Measurements from ENCODE around the gene ANXA8. TPM values are rescaled to one million over a fixed set of nuclear protein-coding genes. Genes with fewer than 3 reads are reported as not detected.

ANXA8 gene
- total RNA-seq, 5 donors from 2014 or later (not counting 1 experiment from before 2014, with no cell fraction given) = not detected

GRCh38 chr10:47453141-47454007 is 30.5 kb downstream of the ANXA8 start:
- Mint-ChIP-seq H3K9me3 (no peaks in the 10 kb centered on the region), H3K4me1 (peaks cover 6 to 9% (median 9%) of the 10 kb centered on the region in 3 donors), H3K27me3 (peaks cover 4 to 9% of the 10 kb centered on the region in 2 donors), H3K4me3 (no peak overlapping the region), H3K27ac (no peak overlapping the region), H3K36me3 (no peaks in the 10 kb centered on the region)
- no peaks in the 10 kb centered on the region for H3K36me3 ChIP-seq (ENCODE audit: control insufficient read depth in 2 of 2, extremely low read depth in 1 of 2, insufficient read depth in 1 of 2, low read length in 1 of 2)
- WGBS (ENCODE audit: insufficient coverage) = 100% methylated on average over 1 of the region's 7 CpGs
- H3K9me3 ChIP-seq = no peaks in the 10 kb centered on the region
- no peak overlapping the region for H3K27ac ChIP-seq (ENCODE audit: low read length)
- ATAC-seq (replicated peaks in 1 of 4) (no peak), DNase-seq (no peak)
- no peak overlapping the region for H3K4me3 ChIP-seq (ENCODE audit: control insufficient read depth in 1 of 2, extremely low read depth in 1 of 2, low read length in 1 of 2)
- POLR2A ChIA-PET = no interaction called here
- H3K27me3 ChIP-seq (replicated peaks in 1 of 2; ENCODE audit: control insufficient read depth in 2 of 2, extremely low read depth in 1 of 2, insufficient read depth in 2 of 2, low read length in 1 of 2) = peaks cover 0 to 47% of the 10 kb centered on the region in 2 experiments
- CTCF ChIA-PET = no interaction called here
- peaks cover 3 to 7% of the 10 kb centered on the region in 2 experiments for H3K4me1 ChIP-seq (ENCODE audit: control insufficient read depth in 1 of 2, extremely low read depth in 1 of 2, insufficient read depth in 2 of 2, low read length in 2 of 2)

- Histone ChIP-seq H3K27me3 (replicated peaks in 1 of 2; ENCODE audit: control insufficient read depth in 2 of 2, extremely low read depth in 1 of 2, insufficient read depth in 2 of 2, low read length in 1 of 2) (peaks cover 0 to 52% of the 10 kb centered on the region in 2 experiments), H3K36me3 (ENCODE audit: control insufficient read depth in 2 of 2, extremely low read depth in 1 of 2, insufficient read depth in 1 of 2, low read length in 1 of 2) (no peaks in the 10 kb centered on the region), H3K9me3 (no peaks in the 10 kb centered on the region), H3K4me3 (ENCODE audit: control insufficient read depth in 1 of 2, extremely low read depth in 1 of 2, low read length in 1 of 2) (no peak overlapping the region), H3K27ac (ENCODE audit: low read length) (no peak overlapping the region), H3K4me1 (ENCODE audit: control insufficient read depth in 1 of 2, extremely low read depth in 1 of 2, insufficient read depth in 2 of 2, low read length in 2 of 2) (peaks cover 7 to 10% of the 10 kb centered on the region in 2 experiments)
- WGBS (ENCODE audit: insufficient coverage) = 78% methylated on average over 7 of the region's 11 CpGs
- no peaks in the 10 kb centered on the region for H3K9me3 Mint-ChIP-seq
- peaks cover 4 to 12% of the 10 kb centered on the region in 2 donors for H3K27me3 Mint-ChIP-seq
- H3K27ac Mint-ChIP-seq = no peak overlapping the region
- no peak for ATAC-seq (replicated peaks in 1 of 4)
- H3K4me3 Mint-ChIP-seq = no peak overlapping the region
- no peak for DNase-seq
- ChIA-PET POLR2A (interaction anchor here in 1 of 2 donors (0.7 kb wide), 1 partner anchor 28 kb away, joined by 3 read pairs; no protein-coding TSS in a partner anchor), CTCF (no interaction called here)
- peaks cover 8 to 16% (median 9%) of the 10 kb centered on the region in 3 donors for H3K4me1 Mint-ChIP-seq
- no peaks in the 10 kb centered on the region for H3K36me3 Mint-ChIP-seq
Measured at GRCh38 chr10:47452495-47453140, 31.3 kb downstream of the ANXA8 start.

GRCh38 chr10:47451998-47452494 is 31.9 kb downstream of the ANXA8 start:
- Histone ChIP-seq H3K27ac (ENCODE audit: low read length) (no peak overlapping the region), H3K4me3 (ENCODE audit: control insufficient read depth in 1 of 2, extremely low read depth in 1 of 2, low read length in 1 of 2) (no peak overlapping the region), H3K4me1 (ENCODE audit: control insufficient read depth in 1 of 2, extremely low read depth in 1 of 2, insufficient read depth in 2 of 2, low read length in 2 of 2) (peaks cover 7 to 15% of the 10 kb centered on the region in 2 experiments), H3K9me3 (no peaks in the 10 kb centered on the region), H3K27me3 (replicated peaks in 1 of 2; ENCODE audit: control insufficient read depth in 2 of 2, extremely low read depth in 1 of 2, insufficient read depth in 2 of 2, low read length in 1 of 2) (peaks cover 0 to 54% of the 10 kb centered on the region in 2 experiments), H3K36me3 (ENCODE audit: control insufficient read depth in 2 of 2, extremely low read depth in 1 of 2, insufficient read depth in 1 of 2, low read length in 1 of 2) (no peaks in the 10 kb centered on the region)
- CTCF ChIA-PET = no interaction called here
- Mint-ChIP-seq H3K4me1 (peaks cover 8 to 18% (median 9%) of the 10 kb centered on the region in 3 donors), H3K4me3 (no peak overlapping the region), H3K27ac (no peak overlapping the region), H3K27me3 (peaks cover 4 to 10% of the 10 kb centered on the region in 2 donors), H3K9me3 (no peaks in the 10 kb centered on the region), H3K36me3 (no peaks in the 10 kb centered on the region)
- no peak for DNase-seq
- WGBS (ENCODE audit: insufficient coverage) = 74% methylated on average over 5 of the region's 7 CpGs
- POLR2A ChIA-PET = interaction anchor here in 1 of 2 donors (0.7 kb wide), 1 partner anchor 27 kb away, joined by 3 read pairs; no protein-coding TSS in a partner anchor
- ATAC-seq (replicated peaks in 1 of 4) = no peak

- no peak for ATAC-seq (replicated peaks in 1 of 4)
- H3K27ac Mint-ChIP-seq = no peak overlapping the region
- H3K27me3 Mint-ChIP-seq = peaks cover 4 to 7% of the 10 kb centered on the region in 2 donors
- Histone ChIP-seq H3K4me3 (ENCODE audit: control insufficient read depth in 1 of 2, extremely low read depth in 1 of 2, low read length in 1 of 2) (no peak overlapping the region), H3K36me3 (ENCODE audit: control insufficient read depth in 2 of 2, extremely low read depth in 1 of 2, insufficient read depth in 1 of 2, low read length in 1 of 2) (no peaks in the 10 kb centered on the region), H3K27ac (ENCODE audit: low read length) (no peak overlapping the region), H3K9me3 (no peaks in the 10 kb centered on the region), H3K27me3 (replicated peaks in 1 of 2; ENCODE audit: control insufficient read depth in 2 of 2, extremely low read depth in 1 of 2, insufficient read depth in 2 of 2, low read length in 1 of 2) (peaks cover 0 to 51% of the 10 kb centered on the region in 2 experiments), H3K4me1 (ENCODE audit: control insufficient read depth in 1 of 2, extremely low read depth in 1 of 2, insufficient read depth in 2 of 2, low read length in 2 of 2) (peaks cover 7 to 15% of the 10 kb centered on the region in 2 experiments)
- H3K4me3 Mint-ChIP-seq = no peak overlapping the region
- DNase-seq = no peak
- H3K36me3 Mint-ChIP-seq = no peaks in the 10 kb centered on the region
- POLR2A ChIA-PET = no interaction called here
- WGBS (ENCODE audit: insufficient coverage) = 75% methylated on average over 13 of the region's 13 CpGs
- CTCF ChIA-PET = no interaction called here
- peaks cover 8 to 18% (median 9%) of the 10 kb centered on the region in 3 donors for H3K4me1 Mint-ChIP-seq
- no peaks in the 10 kb centered on the region for H3K9me3 Mint-ChIP-seq
Measured at GRCh38 chr10:47451273-47451997, 32.5 kb downstream of the ANXA8 start.

DNA sequence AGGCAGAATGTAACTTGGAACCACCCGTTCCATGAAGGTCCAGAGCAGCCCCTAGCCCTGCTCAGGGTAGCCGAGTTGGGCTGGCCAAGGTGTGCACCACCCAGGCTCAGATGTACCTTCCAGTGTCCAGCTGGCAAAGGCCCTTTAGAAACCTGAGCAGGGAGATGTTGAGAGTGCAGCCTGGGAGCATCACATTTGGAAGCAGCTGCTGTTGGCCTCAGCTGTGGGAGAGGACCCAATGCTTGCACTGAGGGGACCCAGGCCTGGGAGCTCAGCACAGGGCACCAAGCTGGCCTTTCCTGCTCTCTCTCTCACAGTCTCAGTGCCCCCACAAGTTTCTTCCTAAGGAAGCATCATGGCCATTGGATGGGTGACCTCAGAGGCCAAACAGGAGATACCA is 33.5 kb downstream of the ANXA8 start:
- Mint-ChIP-seq H3K27ac (no peak overlapping the region), H3K27me3 (peaks cover 4 to 7% of the 10 kb centered on the region in 2 donors), H3K9me3 (peaks cover 7% of the 10 kb centered on the region in 3 donors), H3K4me3 (no peak overlapping the region), H3K4me1 (peaks cover 8 to 18% (median 9%) of the 10 kb centered on the region in 3 donors), H3K36me3 (no peaks in the 10 kb centered on the region)
- no peak for ATAC-seq (replicated peaks in 1 of 4)
- Histone ChIP-seq H3K9me3 (no peaks in the 10 kb centered on the region), H3K27ac (ENCODE audit: low read length) (no peak overlapping the region), H3K4me3 (ENCODE audit: control insufficient read depth in 1 of 2, extremely low read depth in 1 of 2, low read length in 1 of 2) (no peak overlapping the region), H3K4me1 (ENCODE audit: control insufficient read depth in 1 of 2, extremely low read depth in 1 of 2, insufficient read depth in 2 of 2, low read length in 2 of 2) (peaks cover 7 to 15% of the 10 kb centered on the region in 2 experiments), H3K36me3 (ENCODE audit: control insufficient read depth in 2 of 2, extremely low read depth in 1 of 2, insufficient read depth in 1 of 2, low read length in 1 of 2) (no peaks in the 10 kb centered on the region), H3K27me3 (replicated peaks in 1 of 2; ENCODE audit: control insufficient read depth in 2 of 2, extremely low read depth in 1 of 2, insufficient read depth in 2 of 2, low read length in 1 of 2) (peaks cover 0 to 51% of the 10 kb centered on the region in 2 experiments)
- no peak for DNase-seq
- ChIA-PET CTCF (no interaction called here), POLR2A (no interaction called here)
- WGBS (ENCODE audit: insufficient coverage) = 75% methylated on average over 2 of the region's 2 CpGs

GRCh38 chr10:47449979-47450378 is 33.9 kb downstream of the ANXA8 start:
- H3K4me1 ChIP-seq (ENCODE audit: control insufficient read depth in 1 of 2, extremely low read depth in 1 of 2, insufficient read depth in 2 of 2, low read length in 2 of 2) = peaks cover 7 to 15% of the 10 kb centered on the region in 2 experiments
- H3K4me3 Mint-ChIP-seq = no peak overlapping the region
- WGBS (ENCODE audit: insufficient coverage) = 77% methylated on average over 10 of the region's 10 CpGs

More at GRCh38 chr10:47449979-47450378, 33.9 kb downstream of the ANXA8 start:
- Histone ChIP-seq H3K27me3 (replicated peaks in 1 of 2; ENCODE audit: control insufficient read depth in 2 of 2, extremely low read depth in 1 of 2, insufficient read depth in 2 of 2, low read length in 1 of 2) (peaks cover 0 to 48% of the 10 kb centered on the region in 2 experiments), H3K9me3 (peaks cover 2% of the 10 kb centered on the region), H3K4me3 (ENCODE audit: control insufficient read depth in 1 of 2, extremely low read depth in 1 of 2, low read length in 1 of 2) (no peak overlapping the region), H3K36me3 (ENCODE audit: control insufficient read depth in 2 of 2, extremely low read depth in 1 of 2, insufficient read depth in 1 of 2, low read length in 1 of 2) (no peaks in the 10 kb centered on the region), H3K27ac (ENCODE audit: low read length) (no peak overlapping the region)
- peaks cover 2% of the 10 kb centered on the region for H3K36me3 Mint-ChIP-seq
- ATAC-seq (replicated peaks in 1 of 4) (no peak), DNase-seq (no peak)
- H3K9me3 Mint-ChIP-seq = peaks cover 11 to 12% (median 12%) of the 10 kb centered on the region in 3 donors
- H3K27ac Mint-ChIP-seq = no peak overlapping the region
- ChIA-PET CTCF (no interaction called here), POLR2A (no interaction called here)
- H3K27me3 Mint-ChIP-seq = peaks cover 4 to 7% of the 10 kb centered on the region in 2 donors
- H3K4me1 Mint-ChIP-seq = peaks cover 8 to 18% (median 9%) of the 10 kb centered on the region in 3 donors
